NCI-H1048 (cell line): ENCODE measurements around the gene C11orf91.
"Not testable (repeated sequence)": the region's sequence is repeated elsewhere in the genome, so short reads cannot be mapped to it uniquely, and the experiment has no call there.

Experiments used
- DNase-seq: peaks from one replicate; lab custom pipeline; 2025; lab: John Stamatoyannopoulos, UW

Gene C11orf91

DNA sequence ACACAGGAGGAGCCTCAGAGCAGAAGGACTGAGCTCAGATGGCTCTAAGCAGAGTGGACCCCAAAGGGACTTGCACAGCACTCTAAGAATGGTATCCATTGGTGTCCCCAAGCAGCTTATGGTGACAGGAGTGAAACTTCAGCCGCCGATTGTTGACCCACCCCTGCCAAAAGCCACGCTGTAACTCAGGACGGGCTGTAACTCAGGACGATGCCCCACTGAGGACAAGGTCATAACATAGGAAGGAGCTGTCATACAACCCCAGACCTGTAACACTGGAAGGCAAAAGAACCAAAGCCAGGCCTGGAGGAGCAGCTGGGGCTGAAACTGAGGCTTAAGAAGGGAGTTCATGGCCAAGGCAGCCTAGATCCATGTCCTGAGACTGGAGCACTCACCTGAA, 21.4 kb upstream of the C11orf91 start:
- DNase-seq, result no peak

DNA sequence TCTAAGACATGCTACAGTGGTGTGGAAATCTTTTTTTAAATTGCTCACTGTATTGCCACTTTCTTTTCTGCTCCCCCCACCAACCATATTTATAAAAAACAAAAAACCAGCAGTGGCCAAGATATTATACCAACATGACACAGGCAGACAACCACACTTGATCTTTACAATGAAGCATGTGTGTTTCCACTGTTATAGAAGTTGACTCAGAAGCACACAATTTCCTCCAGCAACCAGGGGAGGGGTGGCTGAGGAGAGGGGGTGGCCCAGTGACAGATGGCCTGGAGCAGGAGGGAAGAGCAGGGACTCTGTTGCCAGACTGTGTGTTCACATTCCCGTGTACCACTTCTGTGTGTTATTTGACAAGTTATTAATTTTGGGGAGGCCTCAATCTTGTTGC, 20.8 kb upstream of the C11orf91 start:
- DNase-seq, result no peak

DNA sequence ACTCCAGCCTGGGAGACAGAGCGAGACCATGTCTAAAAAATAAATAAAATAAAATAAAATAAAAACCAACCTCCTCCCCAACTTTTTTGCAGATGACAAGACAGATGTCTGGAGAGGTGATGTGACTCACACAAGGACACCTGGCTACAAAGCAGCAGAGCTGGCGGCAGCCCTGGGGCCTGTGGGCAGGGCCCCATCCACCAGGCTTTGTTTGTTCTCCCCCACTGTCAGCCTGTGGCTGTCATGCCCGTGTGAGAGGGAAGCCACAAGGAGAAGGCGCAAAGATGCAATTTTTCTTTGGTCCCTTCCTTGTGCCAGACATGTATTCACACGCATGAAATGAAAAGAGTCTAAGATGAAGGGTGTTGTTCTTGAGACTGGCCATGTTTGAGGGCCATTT, 19.0 kb upstream of the C11orf91 start:
- DNase-seq, result no peak

DNA sequence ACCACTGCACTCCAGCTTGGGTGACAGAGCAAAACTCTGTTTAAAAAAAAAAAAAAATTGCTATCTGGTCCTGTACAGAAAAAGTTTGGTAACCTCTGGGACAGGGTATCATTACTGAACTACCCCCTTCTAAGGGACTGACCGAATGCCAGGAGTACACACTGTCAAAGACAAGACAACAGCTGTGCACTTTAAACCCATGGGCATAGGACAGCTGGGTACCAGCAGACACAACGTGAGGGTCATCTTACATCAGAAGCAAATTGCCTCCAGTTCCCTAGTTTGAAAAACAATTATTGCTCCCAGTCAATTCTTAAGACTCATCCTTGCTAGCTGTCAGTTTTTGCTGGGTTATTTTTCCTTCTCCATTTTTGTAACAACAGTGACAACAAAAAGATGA, 17.8 kb upstream of the C11orf91 start:
- no peak for DNase-seq

DNA sequence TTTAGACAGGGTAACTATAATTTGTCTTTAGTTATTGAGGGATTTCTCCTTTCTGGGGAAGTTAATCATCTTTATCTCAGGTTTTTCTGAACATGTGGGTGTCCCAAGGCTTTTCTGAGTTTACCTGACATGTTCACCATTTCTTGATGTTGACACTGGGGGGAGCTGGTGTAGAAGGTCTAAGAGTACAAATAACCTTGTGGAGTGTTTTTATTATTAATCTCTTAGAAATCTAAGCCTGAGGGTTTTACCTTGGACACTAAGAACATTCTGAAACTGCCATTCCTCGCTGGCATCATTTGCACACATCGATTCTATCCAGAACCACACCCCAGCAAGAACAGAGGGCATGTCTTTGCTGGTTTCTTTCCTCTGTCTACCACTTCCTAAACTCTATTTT, 15.6 kb upstream of the C11orf91 start:
- DNase-seq, result no peak

DNA sequence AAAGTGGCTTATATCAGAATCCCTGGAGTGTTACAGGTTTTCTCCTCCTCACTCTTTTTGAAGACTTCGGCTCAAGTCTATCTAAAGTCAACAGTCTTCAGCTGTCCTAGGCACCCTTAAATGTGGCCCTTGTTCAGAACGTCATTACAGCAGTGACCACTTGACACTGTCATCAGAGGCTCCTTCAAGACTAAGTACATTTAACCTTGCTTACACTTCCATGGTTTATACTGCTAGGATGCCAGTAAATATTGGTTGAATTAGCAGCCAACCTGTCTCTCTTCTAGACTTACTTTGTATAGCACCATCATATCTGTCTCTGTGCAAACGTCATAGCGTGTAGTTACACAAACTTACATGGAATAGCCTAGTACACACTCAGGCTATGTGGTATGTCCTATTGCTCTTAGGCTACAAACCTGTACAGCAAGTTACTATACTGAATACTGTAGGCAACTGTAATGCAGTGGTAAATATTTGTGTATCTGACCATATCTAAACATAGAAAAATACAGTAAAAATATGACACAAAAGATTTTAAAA, 13.3 kb upstream of the C11orf91 start:
- DNase-seq, result no peak

DNA sequence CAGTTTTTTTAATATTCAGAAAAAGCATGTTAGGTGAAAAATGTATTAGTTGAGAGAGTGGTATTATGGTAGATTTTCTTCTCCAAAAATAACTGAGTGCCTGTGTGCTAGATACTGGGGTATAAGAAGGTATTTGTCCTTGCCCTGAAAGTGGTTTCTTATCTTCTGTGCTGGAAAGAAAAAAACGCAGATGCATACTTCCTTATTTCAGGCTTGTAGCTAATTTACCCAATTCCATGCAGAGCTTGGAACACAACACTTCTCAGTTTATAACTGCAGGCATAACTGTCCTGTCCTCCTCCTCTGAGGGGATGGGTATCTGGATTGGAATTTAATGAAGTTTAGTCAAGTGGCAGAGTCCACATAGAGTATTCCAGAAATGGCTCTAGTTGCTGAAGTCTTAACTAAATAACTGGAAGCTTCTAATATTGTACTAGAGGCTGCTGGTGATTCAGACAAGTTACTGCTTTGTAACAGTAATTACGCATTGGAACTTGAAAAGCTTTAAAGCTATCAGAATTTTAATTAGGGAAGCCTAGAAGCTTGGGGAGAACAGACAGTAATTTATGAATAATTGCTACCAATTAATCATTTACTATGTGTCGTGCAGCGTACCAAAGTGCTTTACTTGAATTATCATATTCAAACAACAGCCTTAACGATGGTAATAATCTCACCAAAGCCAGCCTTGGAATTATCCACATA, 12.7 kb upstream of the C11orf91 start:
- DNase-seq, result no peak

DNA sequence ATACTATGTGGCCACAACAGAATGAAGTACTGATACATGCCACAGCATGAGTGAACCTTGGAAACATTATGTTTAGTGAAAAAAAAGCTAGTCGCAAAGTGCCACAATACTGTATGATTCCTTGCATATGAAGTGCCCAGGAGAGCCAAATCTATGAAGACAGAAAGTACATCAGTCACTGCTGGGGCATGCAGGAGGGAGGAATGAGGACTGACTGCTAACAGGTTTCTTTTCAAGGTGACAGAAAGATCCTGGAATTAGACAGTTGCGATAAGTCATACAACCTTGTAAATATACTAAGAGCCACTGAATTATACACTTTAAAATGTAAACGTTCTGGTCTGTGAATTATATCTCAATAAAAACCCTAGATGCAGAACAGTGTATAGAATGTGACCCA, 11.8 kb upstream of the C11orf91 start:
- DNase-seq, result no peak

DNA sequence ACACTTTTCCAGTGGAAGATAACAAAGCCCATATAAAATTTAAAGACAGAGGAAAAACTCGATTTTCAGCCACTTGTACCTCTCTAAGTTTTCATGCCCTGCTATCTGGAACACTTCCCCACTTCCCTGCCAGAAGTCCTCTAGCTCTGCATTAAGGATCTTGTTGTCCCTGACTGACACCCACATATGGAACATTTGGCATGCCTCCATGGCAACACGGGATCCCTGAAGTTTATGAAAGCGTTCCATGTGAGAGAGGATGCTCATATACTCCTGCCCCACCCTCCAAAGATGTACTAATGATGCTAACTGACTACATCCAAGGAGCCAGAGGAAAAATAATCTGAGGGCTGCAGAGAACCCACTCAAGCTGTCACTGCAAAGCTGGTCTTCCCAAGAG, 8.8 kb upstream of the C11orf91 start:
- DNase-seq, result no peak

DNA sequence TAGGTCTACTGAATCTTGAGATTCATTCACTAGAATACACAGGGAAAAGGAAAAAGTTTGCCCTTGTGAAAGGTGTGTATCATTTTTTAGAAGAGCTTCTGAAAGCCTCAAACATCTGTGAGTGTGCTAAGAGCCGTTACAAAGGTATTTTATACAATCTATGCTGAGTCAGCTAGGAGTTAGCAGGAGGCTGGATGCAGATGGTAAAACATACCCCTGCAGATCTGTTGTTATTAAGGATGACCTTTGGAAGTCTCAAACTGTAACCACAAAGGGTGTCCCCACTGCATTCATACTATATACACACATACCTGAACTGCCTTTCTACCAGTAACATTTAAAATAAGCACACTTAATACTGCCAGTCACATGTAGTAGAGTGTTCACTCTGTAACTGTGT, 8.4 kb upstream of the C11orf91 start:
- no peak for DNase-seq

DNA sequence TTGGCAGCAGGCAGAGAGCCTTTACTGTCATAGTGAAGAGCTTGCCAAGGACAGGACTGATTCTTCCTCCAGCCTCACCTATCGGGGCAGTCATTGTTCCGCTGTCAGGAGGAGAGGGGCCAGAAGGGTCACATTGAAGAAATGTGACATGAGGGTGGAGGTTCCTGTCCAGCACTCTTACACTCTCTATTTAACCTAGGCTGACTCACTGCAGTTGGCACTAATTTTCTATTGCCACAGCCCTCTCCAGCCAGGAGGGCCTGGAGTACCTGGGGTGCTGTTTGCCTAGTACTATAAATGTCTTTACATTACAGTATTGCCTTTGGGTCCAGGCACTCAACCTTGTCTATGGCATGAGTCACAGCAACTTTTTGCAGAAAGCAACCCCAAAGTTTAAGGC, 7.2 kb upstream of the C11orf91 start:
- DNase-seq, result not testable (repeated sequence)

DNA sequence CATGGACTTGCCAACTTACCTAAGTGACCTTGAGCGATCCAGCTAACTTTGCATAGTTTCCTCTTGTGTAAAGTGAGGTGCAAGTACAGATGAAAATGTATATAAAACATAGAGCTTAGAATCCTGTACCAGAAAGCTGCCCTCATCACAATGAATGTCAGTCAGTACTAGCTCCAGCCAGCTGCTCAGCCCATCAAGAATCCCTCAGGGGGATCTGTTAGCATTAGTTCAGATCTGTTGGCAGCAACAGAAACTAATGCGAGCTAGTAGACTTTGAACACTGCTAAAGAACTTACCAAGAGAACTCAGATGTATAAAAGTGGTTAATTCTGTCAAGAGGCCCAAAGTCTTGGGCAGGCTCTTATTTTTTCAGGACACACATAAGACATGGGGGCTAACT, 6.3 kb upstream of the C11orf91 start:
- DNase-seq, result no peak

DNA sequence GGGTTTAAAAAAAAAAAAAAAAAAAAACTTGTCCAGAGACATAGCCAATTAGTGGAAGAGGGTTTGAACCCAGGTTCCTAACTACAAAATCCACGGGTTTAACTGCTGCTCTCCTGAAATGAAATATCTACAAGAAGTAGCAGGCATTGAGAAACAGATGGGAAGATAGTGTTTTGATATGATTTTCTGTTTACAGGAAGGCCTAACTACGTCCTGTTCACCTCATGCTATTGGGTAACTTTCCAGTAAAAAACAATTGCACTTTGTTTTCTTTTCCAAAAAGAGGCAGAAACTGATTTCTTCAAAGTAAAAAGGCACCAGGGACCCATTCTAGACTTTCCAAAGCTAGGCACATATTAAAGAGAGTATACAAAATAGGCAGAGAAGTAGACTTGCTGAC, 5.9 kb upstream of the C11orf91 start:
- DNase-seq, result no peak

DNA sequence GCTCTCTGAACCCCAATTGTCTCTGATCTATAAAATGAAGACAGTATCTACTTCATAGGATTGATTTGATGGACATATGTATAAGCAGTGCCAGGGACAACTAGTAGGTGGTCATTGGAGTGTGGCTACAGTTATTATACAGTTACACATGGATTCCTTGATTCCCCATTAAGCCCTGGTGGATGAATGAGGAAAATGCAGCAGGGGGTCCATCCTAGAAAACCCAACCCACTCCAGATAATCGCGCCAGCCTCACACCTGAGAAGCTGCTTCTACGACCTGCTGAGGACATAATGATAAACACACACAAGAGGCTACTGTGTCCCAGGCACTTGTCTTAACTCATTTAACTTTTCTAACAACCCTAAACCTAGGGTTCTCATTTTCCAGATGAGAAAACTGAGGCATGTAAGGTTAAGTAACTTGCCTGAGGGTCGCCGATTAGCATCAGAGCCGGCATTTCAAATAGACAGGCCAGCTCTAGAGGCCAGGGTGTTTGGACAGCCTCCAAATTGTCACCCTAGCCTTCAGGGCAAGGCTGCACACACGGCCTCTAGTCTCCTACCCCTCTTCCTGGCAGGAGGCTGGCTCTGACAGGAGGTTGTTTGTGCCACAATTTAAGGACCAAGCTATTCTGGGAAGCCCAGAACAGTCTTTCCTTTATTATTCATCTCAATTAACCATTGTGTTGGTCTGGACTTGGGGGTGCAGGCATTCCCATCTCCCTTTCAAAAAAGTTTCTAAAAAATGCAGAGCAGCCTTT, 3.8 kb upstream of the C11orf91 start:
- DNase-seq, result no peak

DNA sequence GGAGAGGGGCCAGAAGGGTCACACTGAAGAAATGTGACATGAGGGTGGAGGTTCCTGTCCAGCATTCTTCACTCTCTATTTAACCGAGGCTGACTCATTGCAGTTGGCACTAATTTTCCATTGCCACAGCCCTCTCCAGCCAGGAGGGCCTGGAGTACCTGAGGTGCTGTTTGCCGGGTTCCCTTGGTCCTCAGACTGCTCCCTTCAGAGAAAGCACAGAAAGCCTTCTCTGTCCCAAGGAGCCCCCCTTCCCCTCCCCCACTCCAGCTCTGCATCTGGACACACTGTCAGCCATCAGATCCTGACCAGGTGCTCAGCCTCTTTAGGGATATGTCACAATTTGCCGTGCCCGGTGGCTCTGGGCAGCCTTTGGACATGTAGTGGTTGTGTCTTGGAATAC, 3.2 kb upstream of the C11orf91 start:
- no peak for DNase-seq

DNA sequence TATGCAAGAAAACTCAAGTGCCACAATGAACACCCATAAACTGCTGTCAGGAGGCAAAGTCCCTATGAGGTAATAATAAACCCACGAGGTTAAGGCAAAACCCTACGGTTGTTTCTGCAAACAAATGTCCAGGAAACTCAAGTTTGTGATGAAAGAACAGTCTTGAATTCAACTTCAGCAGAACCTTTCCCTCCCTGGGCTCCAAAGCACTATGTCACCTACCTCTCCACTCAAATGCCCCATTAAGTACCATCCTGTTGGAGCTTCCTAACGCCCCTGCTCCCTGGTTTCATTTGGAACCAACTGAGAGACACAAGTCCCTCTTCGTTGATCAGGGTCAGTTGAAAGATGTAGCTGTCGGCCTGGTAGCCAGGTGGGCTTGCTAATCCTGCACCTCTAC, 2.6 kb upstream of the C11orf91 start:
- no peak for DNase-seq

DNA sequence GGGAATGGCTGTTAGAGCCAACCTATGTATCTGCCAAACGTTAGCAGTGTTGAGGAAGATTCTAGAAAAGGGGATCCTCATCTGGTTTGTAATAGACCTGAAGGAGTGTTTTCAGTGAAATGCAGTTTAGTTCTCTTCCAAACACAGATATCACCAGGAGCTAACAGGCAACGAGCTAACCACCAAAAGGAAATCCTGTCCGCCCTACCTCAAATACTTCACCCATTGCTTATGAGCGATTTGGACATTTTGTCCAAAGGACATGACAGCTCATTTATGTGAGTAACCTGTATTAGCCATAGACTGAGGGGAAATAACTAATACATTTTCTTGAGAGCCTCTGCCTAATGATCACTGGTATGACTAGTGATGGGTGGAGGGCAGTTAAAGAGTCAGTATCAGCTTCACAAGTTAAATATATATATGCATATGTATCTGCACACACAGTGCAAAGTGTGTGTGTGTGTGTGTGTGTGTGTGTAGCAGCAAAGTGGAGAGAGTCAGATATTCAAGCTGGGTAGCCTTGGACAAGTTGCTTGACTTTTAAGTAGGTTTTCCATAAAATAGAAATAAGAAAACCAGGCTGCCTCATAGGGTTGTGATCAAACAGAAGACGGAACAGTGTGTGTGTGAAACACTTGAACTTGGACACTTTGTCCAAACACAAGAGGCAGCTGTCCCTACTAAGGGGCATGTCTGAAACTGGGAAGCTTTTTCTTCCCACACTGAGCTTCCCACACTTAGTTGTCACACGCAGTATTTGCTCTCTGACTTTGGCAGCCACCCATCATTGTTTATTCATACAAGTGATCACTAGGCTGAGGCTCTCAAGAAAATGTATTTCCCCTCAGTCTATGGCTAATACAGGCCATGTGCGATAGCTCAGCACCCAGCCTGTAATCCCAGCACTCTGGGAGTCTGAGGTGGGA, 940 bp upstream of the C11orf91 start:
- DNase-seq, result no peak

DNA sequence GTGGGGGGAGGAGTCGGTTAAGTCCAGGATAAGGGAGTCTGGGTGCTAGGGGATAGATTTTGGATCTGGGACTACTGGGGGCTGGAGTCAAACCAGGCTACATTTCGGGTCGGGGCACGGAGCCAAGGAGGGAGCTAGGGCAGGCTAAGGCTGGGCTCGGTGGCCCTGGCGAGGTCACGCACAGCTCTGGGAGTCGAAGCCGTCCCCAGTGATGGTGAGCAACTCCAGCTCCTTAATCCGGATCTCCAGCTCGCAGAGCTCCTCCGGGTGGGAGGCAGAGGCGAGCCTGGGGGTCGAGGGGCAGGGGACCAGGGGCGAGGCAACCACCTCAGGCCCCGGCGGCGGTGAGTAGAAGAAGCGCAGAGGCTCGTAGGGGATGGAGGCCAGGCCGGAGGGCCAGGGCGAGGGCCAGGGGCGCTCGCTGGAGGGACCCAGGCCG, 544 bp downstream of the C11orf91 start:
- DNase-seq, result no peak

DNA sequence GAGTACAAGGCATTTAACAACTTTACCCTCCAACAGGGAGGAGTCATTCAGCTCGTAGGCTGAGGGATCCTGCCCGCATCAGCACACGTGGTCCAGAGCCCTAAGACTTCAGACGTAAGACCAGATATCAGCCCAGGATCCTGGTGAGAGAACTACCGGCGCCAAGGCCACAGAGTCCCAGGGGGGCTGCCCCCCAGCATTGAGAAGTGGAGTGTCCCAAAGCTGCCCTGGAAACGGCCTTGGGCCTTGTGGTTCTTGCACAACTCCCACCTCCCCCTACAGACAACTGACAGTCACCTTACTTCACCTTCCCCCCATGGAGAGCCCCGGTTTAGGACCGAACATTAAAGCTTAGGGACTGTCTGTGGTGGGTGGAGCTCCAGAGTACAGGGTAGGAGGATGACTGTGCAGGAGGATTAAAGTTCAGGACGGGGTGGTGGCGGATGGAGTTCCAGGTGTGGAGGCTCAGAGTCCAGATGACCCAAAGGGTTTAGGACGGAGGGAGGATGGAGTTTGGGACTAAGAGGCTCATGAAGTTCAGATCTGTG, 1.0 kb downstream of the C11orf91 start:
- no peak for DNase-seq

DNA sequence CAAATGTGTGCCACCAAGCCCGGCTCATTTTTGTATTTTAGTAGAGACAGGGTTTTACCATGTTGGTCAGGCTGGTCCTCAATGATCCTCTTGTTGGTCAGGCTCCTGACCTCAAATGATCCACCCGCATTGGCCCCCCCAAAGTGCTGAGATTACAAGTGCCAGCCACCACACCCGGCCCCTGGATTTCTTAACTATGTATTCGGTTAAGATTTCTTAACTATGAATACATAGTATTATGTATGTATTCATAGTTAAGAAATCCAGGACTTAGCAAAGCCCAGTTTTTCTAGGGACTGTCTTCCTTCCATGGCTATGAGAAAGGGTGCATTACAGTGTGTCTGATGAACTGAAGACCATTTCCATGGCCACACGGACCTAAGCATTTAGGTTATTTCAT, 1.7 kb downstream of the C11orf91 start:
- no peak for DNase-seq

DNA sequence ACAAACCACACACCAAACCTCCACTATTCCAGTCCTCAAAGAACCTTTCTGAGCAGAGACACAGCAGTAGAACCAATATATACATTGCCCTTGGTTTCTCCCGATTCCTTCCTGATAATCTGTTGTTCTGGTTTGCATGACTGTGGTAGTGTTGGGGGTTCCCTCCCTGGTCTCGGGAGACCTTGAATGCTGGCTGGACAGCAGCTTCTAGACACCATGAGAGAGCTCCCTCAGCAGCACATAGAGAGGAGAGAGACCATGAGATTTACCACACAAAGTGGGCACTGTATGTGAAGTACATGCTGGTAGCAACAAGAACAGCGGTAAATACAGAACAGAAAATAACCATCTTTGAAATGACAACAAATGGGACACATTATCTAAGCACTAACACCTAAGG, 2.6 kb downstream of the C11orf91 start:
- no peak for DNase-seq
